Panc1 (cell line): ENCODE measurements around the gene TSPAN15.

ENCODE experiments used
- CTCF ChIP-seq: fragments of 450-650 bp; IDR thresholded peaks from 2 replicates; pipeline ENCODE4 v1.5.1; 2017; ENCODE audit warnings: mild to moderate bottlenecking
- POLR2AphosphoS5 ChIP-seq: IDR thresholded peaks from 2 replicates; pipeline ENCODE4 v1.6.1; 2012; ENCODE audit warnings: mild to moderate bottlenecking, low read depth, low read length, moderate library complexity
- REST ChIP-seq, 2 experiments: IDR thresholded peaks; 2 replicates each; pipeline ENCODE4 v1.6.1; 2011 to 2012; ENCODE audit warnings: low read depth in 2 of 2, control low read depth in 1 of 2, low read length in 1 of 2, mild to moderate bottlenecking in 1 of 2, moderate library complexity in 1 of 2; ENCODE audit not compliant: insufficient read depth in 1 of 2
- SIN3A ChIP-seq: IDR thresholded peaks from 2 replicates; pipeline ENCODE4 v1.6.1; 2012; ENCODE audit warnings: low read depth, mild to moderate bottlenecking, low read length, moderate library complexity, borderline replicate concordance; ENCODE audit not compliant: insufficient read depth
- TCF7L2 ChIP-seq: IDR thresholded peaks from 2 replicates; pipeline ENCODE4 v1.6.1; 2011; ENCODE audit warnings: mild to moderate bottlenecking, low read depth, low read length, inconsistent platforms

GRCh38 chr10:69474742-69475432 lies 23.6 kb downstream of the TSPAN15 start:
- TF ChIP-seq POLR2AphosphoS5, result no peak
- no peak for TF ChIP-seq CTCF
- TF ChIP-seq SIN3A, result no peak
- no peak for TF ChIP-seq REST (IDR thresholded peaks at IDR 0.05; ENCODE audit: insufficient read depth in 1 of 2, low read depth in 2 of 2, low read length in 1 of 2)
- no peak for TF ChIP-seq TCF7L2
